Activated T-cell treated with anti-CD3 and anti-CD28 coated beads, Interleukin-2, amount 50 U/mL, for 4 hours (primary cell): Measurements from ENCODE around the gene SAAL1. TPM values are rescaled to one million over a fixed set of nuclear protein-coding genes. Genes with fewer than 3 reads are reported as not detected.

ENCODE experiments used
- ATAC-seq, 2 donors: fragments of 200-7000 bp; cut with Tn5 transposase; one replicate each; pipeline ENCODE4 v1.10.0; 2021
- DNase-seq: peaks from one replicate; pipeline ENCODE4 v3.0.0-alpha.2; 2020
- H3K27me3 Mint-ChIP-seq: one replicate; pipeline ENCODE4 v1.8.0; 2021; ENCODE audit warnings: low read depth, mixed read lengths
- H3K36me3 Mint-ChIP-seq: one replicate; pipeline ENCODE4 v1.8.0; 2022; ENCODE audit warnings: mixed read lengths; ENCODE audit not compliant: insufficient read depth
- H3K4me1 Mint-ChIP-seq: one replicate; pipeline ENCODE4 v1.8.0; 2021; ENCODE audit warnings: low read depth, mixed read lengths
- H3K4me3 Mint-ChIP-seq: one replicate; pipeline ENCODE4 v1.8.0; 2021; ENCODE audit warnings: mild to moderate bottlenecking, moderate library complexity, mixed read lengths
- H3K9me3 Mint-ChIP-seq: one replicate; pipeline ENCODE4 v1.8.0; 2021; ENCODE audit warnings: mixed read lengths
- total RNA-seq, 3 donors: library from RNA; stranded (reverse); gene quantifications; one replicate each; pipeline ENCODE4 v1.2.1, GENCODE V29; 2021

The SAAL1 gene
- total RNA-seq, 3 donors from 2014 or later, result 35.0 to 36.3 (median 35.8) TPM

DNA sequence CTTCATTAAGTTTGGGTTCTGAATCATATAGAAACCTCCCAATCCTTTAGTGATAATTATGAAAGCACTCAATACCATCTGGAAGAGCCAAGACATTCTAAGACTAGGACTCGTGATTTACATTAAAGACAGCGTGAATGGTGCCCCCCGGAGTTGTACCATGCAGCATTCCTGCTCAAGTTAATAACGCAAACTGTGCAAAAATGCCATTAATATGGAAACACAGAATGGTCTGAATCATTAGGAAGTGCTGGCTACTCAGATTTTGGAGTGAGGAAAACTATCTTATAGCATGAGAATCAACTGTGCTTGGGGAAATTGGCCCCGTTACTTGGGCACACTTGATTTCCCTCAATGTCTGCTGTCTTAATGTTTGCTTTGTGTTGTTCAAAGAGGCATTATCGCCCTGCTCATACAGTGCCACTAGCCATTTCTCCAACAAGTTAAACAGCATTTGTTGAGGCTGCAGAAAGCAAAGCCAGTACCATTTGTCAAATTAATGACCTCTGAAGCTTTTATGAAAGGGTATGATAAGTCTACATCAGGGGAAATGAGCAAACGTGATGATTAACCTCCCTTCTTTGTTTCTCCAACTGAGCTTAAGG is 41.3 kb downstream of the SAAL1 start:
- H3K4me3 Mint-ChIP-seq, result no peak overlapping the region
- H3K4me1 Mint-ChIP-seq, result no peaks in the 10 kb centered on the region
- no peak for DNase-seq
- no peaks in the 10 kb centered on the region for H3K27me3 Mint-ChIP-seq
- ATAC-seq, result no peak
- H3K36me3 Mint-ChIP-seq, result peaks cover 6% of the 10 kb centered on the region
- H3K9me3 Mint-ChIP-seq, result no peaks in the 10 kb centered on the region

DNA sequence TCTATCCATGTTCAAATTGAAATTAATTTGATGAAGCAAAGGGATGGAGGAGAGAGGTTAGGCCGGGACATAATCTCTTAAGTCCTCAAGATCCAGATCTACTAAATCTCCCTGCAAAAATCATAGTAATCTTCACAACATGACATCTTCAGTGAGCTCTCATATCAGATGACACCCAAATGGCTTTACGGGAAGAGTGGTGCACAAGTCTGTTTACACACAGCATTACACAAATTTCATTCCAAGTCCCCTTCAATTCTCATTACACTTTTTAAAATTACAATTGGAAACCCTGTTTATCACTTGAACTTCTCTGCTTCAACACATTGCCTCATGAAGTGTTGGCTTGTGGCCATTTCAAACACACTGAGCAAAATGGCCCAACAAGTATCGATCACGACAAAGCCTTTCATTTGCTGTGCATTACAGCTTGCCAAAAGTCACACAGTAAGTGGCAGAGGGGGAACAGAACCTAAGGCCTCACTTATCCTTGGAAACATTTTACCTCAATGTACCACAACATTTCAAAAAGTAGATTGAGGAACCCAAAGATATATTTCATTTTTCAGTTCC is 41.9 kb downstream of the SAAL1 start:
- peaks cover 5% of the 10 kb centered on the region for H3K36me3 Mint-ChIP-seq
- DNase-seq (no peak), ATAC-seq (no peak)
- H3K9me3 Mint-ChIP-seq, result no peaks in the 10 kb centered on the region
- no peaks in the 10 kb centered on the region for H3K27me3 Mint-ChIP-seq
- no peaks in the 10 kb centered on the region for H3K4me1 Mint-ChIP-seq
- H3K4me3 Mint-ChIP-seq, result no peak overlapping the region

DNA sequence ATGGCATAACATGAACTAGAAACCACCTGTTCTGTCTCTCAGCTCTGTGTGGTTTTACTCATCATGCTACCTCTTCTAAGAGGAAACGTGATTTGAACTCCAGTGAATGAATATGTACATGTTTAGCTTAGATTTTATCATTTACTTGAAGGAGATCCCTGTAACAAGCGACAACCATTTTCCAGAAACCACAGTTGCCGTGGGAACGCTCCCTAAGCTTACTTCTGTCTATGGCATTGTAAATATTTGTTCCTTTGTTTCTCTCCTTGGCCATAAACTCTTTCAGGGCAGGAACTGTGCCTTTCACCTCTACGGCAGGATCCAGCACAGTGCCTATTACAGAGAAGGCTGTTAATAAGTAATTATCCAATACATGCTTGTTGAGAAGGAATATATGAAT is 42.8 kb downstream of the SAAL1 start:
- Mint-ChIP-seq H3K4me3 (no peak overlapping the region), H3K36me3 (peaks cover 5% of the 10 kb centered on the region), H3K4me1 (no peaks in the 10 kb centered on the region), H3K9me3 (no peaks in the 10 kb centered on the region), H3K27me3 (no peaks in the 10 kb centered on the region)
- DNase-seq (no peak), ATAC-seq (no peak)

DNA sequence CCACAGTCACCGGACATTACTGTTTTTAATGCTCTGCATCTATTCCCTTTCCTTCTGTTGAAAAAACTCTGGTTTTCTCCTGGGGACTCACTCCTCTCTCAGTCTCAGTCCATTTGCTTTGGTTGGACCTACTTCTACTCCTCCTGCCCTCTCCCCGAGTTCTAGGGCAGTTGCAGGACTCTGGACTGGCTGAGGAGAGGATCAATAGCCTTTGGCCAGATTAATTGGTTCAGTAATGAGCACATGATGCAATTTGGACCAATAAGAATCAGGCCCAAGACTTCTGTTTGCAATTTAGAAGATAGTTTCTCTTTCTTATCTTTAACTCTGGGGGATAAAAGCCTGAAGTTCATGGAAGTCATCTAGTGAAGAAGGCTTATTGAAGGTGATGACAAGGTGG is 44.5 kb downstream of the SAAL1 start:
- no peaks in the 10 kb centered on the region for H3K4me1 Mint-ChIP-seq
- no peak overlapping the region for H3K4me3 Mint-ChIP-seq
- DNase-seq (no peak), ATAC-seq (no peak)
- H3K36me3 Mint-ChIP-seq, result peaks cover 2% of the 10 kb centered on the region
- no peaks in the 10 kb centered on the region for H3K27me3 Mint-ChIP-seq
- no peaks in the 10 kb centered on the region for H3K9me3 Mint-ChIP-seq

DNA sequence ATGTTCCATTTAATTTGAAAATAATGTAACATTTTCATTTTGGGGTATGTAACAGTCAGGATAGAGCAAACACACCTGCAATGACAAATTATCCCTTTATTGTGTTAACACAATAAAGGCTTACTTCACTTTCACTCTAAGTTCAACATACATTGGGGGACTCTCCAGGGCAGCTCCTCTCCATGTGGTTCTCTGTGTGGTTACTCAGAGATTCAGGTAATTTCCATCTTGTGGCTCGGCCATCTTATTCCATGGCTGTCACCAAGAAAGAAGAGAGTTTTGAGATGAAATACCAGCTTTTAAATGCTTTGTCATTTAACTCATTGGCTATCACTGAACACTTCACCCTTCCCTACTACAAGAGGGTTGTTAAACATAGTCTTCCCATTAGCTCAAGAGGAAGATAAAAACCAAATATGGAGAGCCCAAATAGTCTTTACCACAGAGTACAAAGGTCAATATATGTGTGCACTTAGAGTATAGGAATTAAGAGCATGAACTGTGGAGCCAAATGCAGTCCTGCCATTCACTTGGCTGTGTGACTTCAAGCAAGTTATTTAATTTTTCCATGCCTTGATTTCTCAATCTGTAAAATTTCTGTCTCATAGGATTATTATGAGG is 49.2 kb downstream of the SAAL1 start:
- Mint-ChIP-seq H3K27me3 (no peaks in the 10 kb centered on the region), H3K36me3 (peaks cover 7% of the 10 kb centered on the region), H3K9me3 (no peaks in the 10 kb centered on the region), H3K4me1 (no peaks in the 10 kb centered on the region), H3K4me3 (no peak overlapping the region)
- ATAC-seq (no peak), DNase-seq (no peak)

DNA sequence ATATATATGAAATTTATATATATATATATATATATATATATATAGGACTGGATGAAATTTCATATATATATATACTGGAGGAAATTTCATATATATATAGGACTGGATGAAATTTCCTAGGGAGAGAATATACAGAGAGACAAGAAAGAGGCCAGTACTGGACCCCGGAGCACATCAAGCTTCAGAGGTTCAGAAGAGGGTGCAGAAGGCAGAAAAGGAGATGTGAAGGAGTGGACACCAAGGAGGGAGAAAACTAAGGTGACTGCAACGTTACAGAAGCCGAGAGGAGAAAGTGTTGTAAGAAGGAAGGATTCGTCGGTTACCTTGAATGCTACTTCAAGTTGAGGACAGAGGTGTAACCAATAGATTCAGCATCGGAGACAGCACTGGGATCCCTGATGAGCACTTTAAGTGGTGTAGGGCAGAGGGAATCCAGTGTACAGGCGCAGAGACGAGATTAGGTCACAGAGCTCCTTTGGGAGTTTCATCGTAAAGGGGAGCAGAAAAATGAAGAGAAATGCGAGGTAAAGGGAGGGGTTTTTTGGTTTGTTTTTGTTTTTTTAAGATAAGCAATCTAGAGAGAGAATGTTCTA is 51.3 kb downstream of the SAAL1 start:
- Mint-ChIP-seq H3K4me3 (no peak overlapping the region), H3K4me1 (no peaks in the 10 kb centered on the region), H3K27me3 (no peaks in the 10 kb centered on the region), H3K9me3 (no peaks in the 10 kb centered on the region), H3K36me3 (peaks cover 5% of the 10 kb centered on the region)
- ATAC-seq (no peak), DNase-seq (no peak)

DNA sequence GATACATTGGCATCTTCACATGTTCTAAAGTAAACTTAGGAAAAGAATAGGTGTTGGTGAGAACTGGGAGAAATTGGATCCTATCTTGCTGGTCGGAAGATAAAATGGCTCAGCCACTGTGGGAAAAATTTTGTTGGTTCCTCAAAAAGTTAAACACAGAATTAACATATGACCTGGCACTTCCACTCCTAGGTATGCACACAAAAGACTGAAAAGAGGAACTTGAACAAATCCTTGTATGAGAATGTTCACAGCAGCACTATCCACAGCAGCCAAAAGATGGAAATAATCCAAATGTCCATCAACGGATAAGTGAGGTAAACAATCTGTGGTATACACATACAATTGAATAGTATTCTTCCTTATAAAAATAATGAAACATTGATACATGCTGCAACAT is 55.0 kb downstream of the SAAL1 start:
- peaks cover 24% of the 10 kb centered on the region for H3K27me3 Mint-ChIP-seq
- DNase-seq, result no peak

DNA sequence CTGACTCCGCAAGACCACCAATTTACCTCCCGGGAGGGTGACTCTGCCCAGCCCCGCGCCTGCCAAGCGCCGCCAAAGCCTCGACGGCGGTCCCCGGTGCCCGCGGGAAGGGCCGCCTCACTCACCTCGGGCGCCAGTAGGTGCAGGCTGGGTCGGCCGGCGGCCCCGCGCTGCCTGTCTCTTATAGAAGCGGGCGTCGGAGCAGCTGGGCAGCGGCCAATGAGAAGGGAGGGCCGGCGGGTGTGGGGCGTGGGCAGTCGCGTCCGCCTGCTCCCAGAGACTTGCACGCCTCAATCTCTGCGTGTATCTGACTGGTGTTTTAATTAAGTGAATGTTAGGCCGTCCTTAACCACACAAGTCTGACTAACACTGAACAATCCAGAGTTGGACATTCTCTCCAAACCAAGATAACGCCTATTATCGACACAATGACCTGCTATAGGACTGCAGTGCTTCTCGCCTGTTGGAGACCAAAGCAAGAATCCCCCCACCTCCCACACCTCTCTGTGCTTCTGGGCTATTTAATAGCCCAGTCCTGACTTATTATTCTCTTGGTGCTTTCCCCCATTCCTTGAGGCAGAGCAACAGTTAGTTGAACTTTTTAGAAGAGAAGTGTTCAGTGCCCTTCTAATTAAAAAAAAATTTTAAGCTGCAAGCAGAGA is 59.6 kb downstream of the SAAL1 start, which contains the start of gene TPH1:
Gene TPH1 (minus strand): TSS at position 154 of the 662 bp plus-strand sequence. CDS start 5,507 bp downstream, outside the sequence.
- Mint-ChIP-seq H3K4me3 (no peak within 1 kb of the TSS), H3K4me1 (no peaks in the 10 kb centered on the region), H3K27me3 (peaks cover 48% of the 10 kb centered on the region), H3K36me3 (no peaks in the 10 kb centered on the region), H3K9me3 (peaks cover 13% of the 10 kb centered on the region)
- DNase-seq (no peak), ATAC-seq (no peak)

More for the DNA sequence above, 55.0 kb downstream of the SAAL1 start:
- Mint-ChIP-seq H3K4me3 (no peak overlapping the region), H3K36me3 (peaks cover 5% of the 10 kb centered on the region), H3K9me3 (peaks cover 13% of the 10 kb centered on the region), H3K4me1 (no peaks in the 10 kb centered on the region)
- no peak for ATAC-seq

DNA sequence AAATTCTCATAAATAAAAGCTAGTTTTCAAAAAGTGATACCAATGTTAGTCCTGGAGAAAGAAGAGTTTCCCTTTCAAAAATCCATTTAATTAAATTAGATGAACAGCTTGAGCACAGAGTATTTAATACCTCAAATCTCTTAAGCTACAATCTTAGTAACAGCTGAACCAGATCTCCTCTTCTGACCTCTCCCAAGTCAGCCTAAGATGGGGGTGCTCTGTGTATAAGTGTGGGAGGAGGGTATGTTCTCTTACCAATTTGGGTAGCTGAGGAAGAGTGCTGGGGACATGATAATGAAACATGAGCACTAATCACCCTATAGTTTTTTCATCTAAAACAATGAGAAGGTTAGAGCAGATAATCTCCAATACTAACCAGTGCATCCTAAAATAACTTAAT is 69.4 kb downstream of the SAAL1 start:
- no peaks in the 10 kb centered on the region for H3K36me3 Mint-ChIP-seq
- ATAC-seq (no peak), DNase-seq (no peak)
- H3K4me1 Mint-ChIP-seq, result no peaks in the 10 kb centered on the region
- H3K9me3 Mint-ChIP-seq, result no peaks in the 10 kb centered on the region
- H3K4me3 Mint-ChIP-seq, result no peak overlapping the region
- H3K27me3 Mint-ChIP-seq, result peaks cover 1% of the 10 kb centered on the region

Other genes with a start within 250 kb of the SAAL1 start
- 10 to 100 TPM; 17.6 to 22.5 (median 18.6) TPM for gene SERGEF, start 93.0 kb downstream of the SAAL1 start, total RNA-seq
- gene TPH1, start 59.8 kb downstream of the SAAL1 start, total RNA-seq, result under 1 TPM; 0.35 to 0.51 (median 0.40) TPM
- not detected for gene MRGPRX3, start 26.5 kb upstream of the SAAL1 start, total RNA-seq
- not detected for gene MRGPRX4, start 66.8 kb upstream of the SAAL1 start, total RNA-seq
- not detected for gene SAA4, start 130.7 kb upstream of the SAAL1 start, total RNA-seq
- 1 to 10 TPM; 4.5 to 6.3 (median 5.0) TPM for gene SAA2, start 142.6 kb upstream of the SAAL1 start, total RNA-seq
- gene SAA1, start 160.2 kb upstream of the SAAL1 start, total RNA-seq, result 1 to 10 TPM; 4.3 to 6.1 (median 5.6) TPM
- 10 to 100 TPM; 15.9 to 17.3 (median 16.0) TPM for gene HPS5, start 216.1 kb upstream of the SAAL1 start, total RNA-seq
- gene GTF2H1, start 216.5 kb upstream of the SAAL1 start, total RNA-seq, result 10 to 100 TPM; 52.4 to 58.0 (median 56.1) TPM